Right cardiac atrium (tissue), 5 donors: ENCODE data around the gene GPR156. TPM values are rescaled to one million over a fixed set of nuclear protein-coding genes. Genes with fewer than 3 reads are reported as not detected.

Experiments used
- ATAC-seq, 2 donors: fragments of 200-7000 bp; cut with Tn5 transposase; one replicate each; pipeline versions ENCODE4 v1.8.0 to v1.9.1; 2020; ENCODE audit warnings: moderate library complexity in 2 of 2, mild to moderate bottlenecking in 1 of 2
- DNase-seq, 3 donors: peaks; one replicate each; pipeline ENCODE4 v3.0.0-alpha.2; 2020
- H3K27ac ChIP-seq: one replicate; pipeline ENCODE4 v1.5.1; 2013; ENCODE audit warnings: mild to moderate bottlenecking, low read length, control low read depth, moderate library complexity
- H3K27me3 ChIP-seq: one replicate; pipeline ENCODE4 v1.6.1; 2013; ENCODE audit not compliant: control insufficient read depth, insufficient read depth
- H3K4me1 ChIP-seq: one replicate; pipeline ENCODE4 v1.6.1; 2013; ENCODE audit warnings: low read length; ENCODE audit not compliant: control insufficient read depth, insufficient read depth
- H3K4me3 ChIP-seq: one replicate; pipeline ENCODE4 v1.5.1; 2013; ENCODE audit warnings: low read length, control low read depth
- H3K9me3 ChIP-seq: one replicate; pipeline ENCODE4 v1.6.1; 2013; ENCODE audit warnings: low read length; ENCODE audit not compliant: control insufficient read depth
- WGBS: extraction: QIAGEN DNeasy Blood & Tissue Kit; methylation state at CpG from one replicate; pipeline ENCODE4 v1.1.7; 2013; 5-methylcytosine and 5-hydroxymethylcytosine counted together
- intact Hi-C, 4 donors: fragments of 100-400 bp; cut with DNase I; formaldehyde crosslinking; loops; one replicate each; pipeline versions ENCODE4 v1.11.0 to v1.14.0; 2022 to 2023
- polyA plus RNA-seq: library from polyadenylated mRNA; stranded (reverse); fragments of 200-250 nt; gene quantifications from one replicate; pipeline ENCODE4 v1.2.3, GENCODE V29; 2013
- total RNA-seq, 4 donors: library from RNA; stranded (reverse); fragmentation: NEBNext Ultra II Directional; extraction: Animal tissue kit (Norgen Biotek cat#: 25700); gene quantifications; one replicate each; pipeline ENCODE4 v1.2.1, GENCODE V29; 2021
- donor health status: healthy with polysubstance abuse.
- donor health status: DM: no; HTN: yes; CAD: no.
- donor health status: DM: no; HTN: no; CAD: no.
- donor health status: DM: no; HTN: yes; CAD: no; lungs with severe emphysema.
- donor health status: DM: yes; HTN: yes; CAD: no.

The GPR156 gene
- total and polyA plus RNA-seq, 5 donors = 0.08 to 0.31 (median 0.14) TPM

DNA sequence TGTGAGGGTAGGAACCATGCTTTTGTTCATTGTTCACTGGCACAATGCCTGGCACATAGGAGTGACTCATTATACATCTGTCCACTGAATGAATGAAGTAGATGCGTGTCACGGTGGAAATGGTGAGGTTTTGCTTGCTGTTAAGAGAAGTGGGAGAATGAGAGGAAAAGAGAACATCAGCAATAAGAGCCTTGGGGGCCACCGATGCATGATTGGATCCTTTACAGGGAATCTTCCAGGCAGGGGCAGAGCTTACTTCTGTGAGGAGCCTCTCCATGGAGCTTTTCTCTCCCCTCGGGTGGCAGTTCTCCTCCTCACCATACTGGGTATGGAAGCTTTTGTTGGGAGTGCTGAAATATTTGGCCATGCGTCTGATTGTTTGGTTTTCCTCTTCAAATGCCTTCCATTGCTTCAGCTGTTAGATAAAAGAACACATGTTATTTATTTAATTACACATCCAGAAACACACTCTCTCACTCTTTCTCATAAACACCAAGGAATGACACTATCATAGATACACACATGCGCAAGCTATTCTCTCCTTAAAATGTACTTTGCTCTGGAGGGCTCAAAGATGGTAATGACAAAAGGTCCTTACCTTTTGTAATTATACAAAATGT lies 111.9 kb downstream of the GPR156 start:
- H3K9me3 ChIP-seq = no peaks in the 10 kb centered on the region
- DNase-seq (no peak), ATAC-seq (no peak)
- H3K27ac ChIP-seq = no peak overlapping the region
- no peaks in the 10 kb centered on the region for H3K4me1 ChIP-seq
- intact Hi-C loops = no loop called here
- WGBS = 89% methylated on average over 6 of the region's 6 CpGs
- H3K4me3 ChIP-seq = no peak overlapping the region
- H3K27me3 ChIP-seq = no peaks in the 10 kb centered on the region

DNA sequence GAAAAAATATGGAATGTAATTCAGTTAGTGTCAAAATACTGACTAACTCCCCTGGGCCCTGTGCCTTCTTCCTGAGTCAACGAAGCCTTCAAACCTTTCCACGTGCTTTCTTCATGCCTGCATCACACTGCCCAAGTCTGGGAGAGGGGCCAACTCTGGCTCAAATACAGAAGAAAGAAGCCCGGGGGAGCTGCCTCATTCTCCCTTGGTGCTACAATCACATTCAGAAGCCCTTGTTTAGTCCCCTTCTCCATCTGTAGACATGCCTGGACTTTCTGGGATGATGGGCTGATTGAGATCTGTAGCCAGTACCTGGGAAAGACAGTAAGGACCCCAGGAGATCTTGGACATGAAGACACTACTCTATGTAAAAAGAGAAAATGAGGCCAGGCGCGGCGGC lies 113.0 kb downstream of the GPR156 start:
- DNase-seq (peak in 1 of 3 donors; percentile 37), ATAC-seq (no peak)
- WGBS = 59% methylated on average over 6 of the region's 6 CpGs
- Histone ChIP-seq H3K4me3 (no peak overlapping the region), H3K27me3 (no peaks in the 10 kb centered on the region), H3K4me1 (no peaks in the 10 kb centered on the region), H3K27ac (no peak overlapping the region), H3K9me3 (no peaks in the 10 kb centered on the region)
- intact Hi-C loops = no loop called here

DNA sequence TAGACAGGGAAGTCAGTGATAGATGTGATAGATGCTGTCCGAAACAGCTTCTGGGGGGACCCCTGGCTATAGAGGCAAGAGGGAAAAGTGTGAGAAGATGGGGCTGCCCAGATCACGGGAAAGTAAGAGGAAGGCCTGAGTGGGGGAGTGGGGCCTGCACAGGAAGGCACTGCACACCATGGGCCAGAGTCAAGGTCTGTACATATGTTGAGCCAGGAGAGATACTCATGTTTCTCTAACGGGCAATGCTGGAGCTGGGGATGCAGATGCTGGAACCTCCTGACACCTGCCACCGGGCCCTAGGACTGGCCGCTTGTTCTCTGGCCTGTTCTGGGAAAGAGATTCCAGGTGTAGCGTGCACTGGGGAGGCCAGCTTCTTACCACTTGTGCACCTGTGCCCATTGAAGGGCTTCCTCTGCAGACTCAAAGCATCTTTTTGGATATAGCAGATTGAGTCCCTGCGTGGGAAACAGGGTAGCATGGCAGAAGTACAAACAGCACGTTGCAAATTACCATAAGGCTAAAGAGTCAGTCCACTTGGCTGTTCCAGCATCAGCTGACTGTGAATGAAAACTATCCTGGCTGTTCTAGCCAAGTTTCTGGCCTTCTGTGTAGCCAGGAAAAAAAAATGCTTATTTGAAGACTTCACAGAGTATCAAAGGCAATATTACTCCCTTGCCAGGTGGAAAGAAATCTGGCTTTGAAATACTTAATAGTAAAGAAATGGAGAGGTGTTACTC lies 113.7 kb downstream of the GPR156 start:
- Histone ChIP-seq H3K27ac (no peak overlapping the region), H3K9me3 (no peaks in the 10 kb centered on the region), H3K27me3 (no peaks in the 10 kb centered on the region), H3K4me1 (no peaks in the 10 kb centered on the region), H3K4me3 (no peak overlapping the region)
- no peak for DNase-seq
- intact Hi-C loops = no loop called here
- 75% methylated on average over 8 of the region's 8 CpGs for WGBS
- ATAC-seq = peak in 1 of 2 donors; percentile 44

DNA sequence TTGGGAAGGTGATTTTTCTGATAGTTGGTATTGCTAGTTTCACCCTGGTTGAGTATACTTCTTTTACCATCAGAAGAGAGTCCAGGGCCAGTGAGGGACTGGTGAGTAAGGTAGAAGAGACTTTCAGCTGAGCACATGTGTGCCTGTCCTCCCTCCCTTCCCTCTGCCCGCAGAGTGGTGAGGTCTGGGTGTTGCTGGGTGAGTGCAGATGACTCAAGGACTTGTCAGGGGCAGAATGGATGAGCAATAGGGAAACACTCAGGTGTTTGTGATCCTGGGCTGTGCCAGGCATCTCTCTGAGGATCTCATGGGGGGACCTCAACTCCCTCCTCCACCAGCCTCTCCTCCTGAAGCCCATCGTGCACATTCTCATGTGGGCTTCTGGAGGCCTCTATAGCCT lies 114.8 kb downstream of the GPR156 start:
- Histone ChIP-seq H3K4me1 (no peaks in the 10 kb centered on the region), H3K27me3 (no peaks in the 10 kb centered on the region), H3K9me3 (no peaks in the 10 kb centered on the region), H3K4me3 (no peak overlapping the region), H3K27ac (no peak overlapping the region)
- DNase-seq (no peak), ATAC-seq (no peak)
- 65% methylated on average over 2 of the region's 2 CpGs for WGBS
- intact Hi-C loops = no loop called here

DNA sequence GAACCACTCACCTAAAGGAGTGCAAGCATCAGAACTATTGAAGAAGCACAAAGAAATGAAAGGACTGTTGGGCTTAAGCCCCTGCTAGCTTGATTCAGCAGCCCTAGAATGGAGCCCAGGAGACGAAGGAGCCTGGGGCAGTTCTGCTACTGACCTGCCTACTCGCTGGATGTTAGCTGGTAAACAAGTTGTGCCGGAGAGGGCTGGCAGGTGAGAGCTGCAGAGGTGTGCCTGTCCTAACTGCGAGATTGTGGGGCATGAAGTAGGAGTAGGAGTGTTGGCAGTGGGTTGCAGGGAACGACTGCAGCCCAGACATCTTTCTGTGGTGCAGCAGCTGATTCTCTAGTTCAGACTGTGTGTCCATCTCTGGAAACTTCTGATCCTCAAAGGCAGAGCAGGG lies 115.6 kb downstream of the GPR156 start:
- Histone ChIP-seq H3K9me3 (no peaks in the 10 kb centered on the region), H3K27ac (no peak overlapping the region), H3K4me1 (no peaks in the 10 kb centered on the region), H3K27me3 (no peaks in the 10 kb centered on the region), H3K4me3 (no peak overlapping the region)
- WGBS = 90% methylated on average over 5 of the region's 5 CpGs
- no peak for ATAC-seq
- intact Hi-C loops = no loop called here
- no peak for DNase-seq

DNA sequence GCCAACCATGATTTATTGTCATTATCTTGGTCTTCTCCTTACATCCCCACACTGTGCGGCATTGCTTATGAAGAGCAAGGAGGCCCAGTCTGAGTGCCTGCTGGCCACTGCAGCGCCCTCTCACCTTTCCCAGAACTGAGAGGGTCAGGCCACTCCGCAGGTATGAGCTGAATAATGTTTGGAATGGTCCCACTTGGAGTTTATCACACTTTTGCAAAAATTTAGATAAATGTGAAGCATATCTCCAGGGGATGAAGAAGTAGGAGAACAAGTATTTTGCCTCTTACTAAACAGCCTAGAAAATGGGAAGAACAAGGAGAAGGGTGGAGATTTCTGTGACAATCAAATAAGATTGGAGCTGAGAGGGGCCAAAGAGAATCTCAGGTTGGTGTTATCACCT lies 116.4 kb downstream of the GPR156 start:
- no peaks in the 10 kb centered on the region for H3K4me1 ChIP-seq
- ATAC-seq (no peak), DNase-seq (no peak)
- no peaks in the 10 kb centered on the region for H3K9me3 ChIP-seq
- no peaks in the 10 kb centered on the region for H3K27me3 ChIP-seq
- H3K27ac ChIP-seq = no peak overlapping the region
- intact Hi-C loops = no loop called here
- WGBS = 92% methylated on average over 3 of the region's 3 CpGs
- H3K4me3 ChIP-seq = no peak overlapping the region

DNA sequence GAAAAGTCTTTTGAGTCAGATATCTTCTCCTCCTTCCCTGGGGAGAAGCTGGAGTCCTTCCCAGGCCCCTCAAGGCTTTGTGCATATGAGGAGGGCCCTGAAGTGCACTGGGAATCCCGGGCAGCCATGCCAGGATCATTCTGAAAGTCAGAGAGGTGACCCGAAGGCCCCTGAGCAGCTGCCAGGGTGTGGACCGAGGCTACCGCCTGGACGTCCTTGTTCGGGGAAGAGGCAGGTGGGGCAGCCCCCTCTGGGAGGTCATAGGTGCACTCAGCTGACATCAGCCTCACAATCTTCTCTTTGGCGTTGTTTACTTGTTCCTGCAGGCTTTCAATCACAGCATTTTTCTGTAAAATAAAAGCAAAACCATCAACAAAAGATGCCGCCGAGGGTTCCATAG lies 117.0 kb downstream of the GPR156 start:
- intact Hi-C loops = no loop called here
- 83% methylated on average over 9 of the region's 9 CpGs for WGBS

DNA sequence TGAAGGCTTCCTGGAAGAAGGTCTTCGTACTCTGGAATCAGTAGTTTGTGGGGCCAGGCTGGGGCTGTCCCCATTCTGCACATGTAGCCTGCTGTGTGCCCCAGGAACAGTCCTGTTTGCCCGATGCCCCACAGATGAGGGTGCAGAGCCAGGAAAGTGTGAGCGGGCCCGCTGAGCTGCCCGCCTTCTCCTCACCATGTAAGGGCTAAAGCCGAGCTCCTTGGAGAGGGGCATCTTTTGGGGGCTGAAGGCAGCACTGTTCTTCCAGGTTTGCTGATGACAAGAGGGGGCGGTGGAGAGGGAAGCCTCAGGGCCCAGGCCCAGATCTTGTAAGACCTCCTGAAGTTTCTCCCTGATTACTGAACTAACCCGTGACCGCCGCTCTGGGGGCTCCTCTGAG lies 117.5 kb downstream of the GPR156 start:
- H3K9me3 ChIP-seq = no peaks in the 10 kb centered on the region
- ATAC-seq = no peak
- WGBS = 87% methylated on average over 10 of the region's 10 CpGs
- intact Hi-C loops = no loop called here
- no peak overlapping the region for H3K4me3 ChIP-seq
- H3K27me3 ChIP-seq = no peaks in the 10 kb centered on the region
- DNase-seq = no peak
- no peak overlapping the region for H3K27ac ChIP-seq
- no peaks in the 10 kb centered on the region for H3K4me1 ChIP-seq

More for the DNA sequence above, 117.0 kb downstream of the GPR156 start:
- Histone ChIP-seq H3K4me1 (no peaks in the 10 kb centered on the region), H3K9me3 (no peaks in the 10 kb centered on the region), H3K4me3 (no peak overlapping the region), H3K27me3 (no peaks in the 10 kb centered on the region), H3K27ac (no peak overlapping the region)
- no peak for ATAC-seq
- DNase-seq = no peak

DNA sequence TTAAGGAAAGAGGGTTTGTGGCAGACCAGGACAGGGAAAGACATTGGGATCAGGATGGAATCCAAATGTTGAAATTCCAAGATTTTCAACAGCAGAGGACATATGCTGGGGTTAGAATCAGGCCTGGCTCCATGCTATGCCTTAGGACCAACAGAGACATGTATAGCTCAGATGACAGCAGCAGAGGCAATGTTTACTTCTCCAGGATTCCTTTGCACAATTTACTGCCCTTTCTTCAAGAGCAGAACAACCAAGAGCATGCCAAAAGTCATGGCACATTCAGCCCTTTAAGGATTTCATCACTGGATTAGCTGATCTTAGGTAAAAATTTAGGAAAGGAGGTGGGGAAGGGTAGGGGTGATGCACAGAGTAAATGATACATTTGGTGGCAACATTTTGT lies 121.2 kb downstream of the GPR156 start:
- H3K4me1 ChIP-seq = no peaks in the 10 kb centered on the region
- no peaks in the 10 kb centered on the region for H3K27me3 ChIP-seq
- no peak overlapping the region for H3K27ac ChIP-seq
- no peak for DNase-seq
- H3K9me3 ChIP-seq = no peaks in the 10 kb centered on the region
- intact Hi-C loops = no loop called here
- no peak for ATAC-seq
- H3K4me3 ChIP-seq = no peak overlapping the region

DNA sequence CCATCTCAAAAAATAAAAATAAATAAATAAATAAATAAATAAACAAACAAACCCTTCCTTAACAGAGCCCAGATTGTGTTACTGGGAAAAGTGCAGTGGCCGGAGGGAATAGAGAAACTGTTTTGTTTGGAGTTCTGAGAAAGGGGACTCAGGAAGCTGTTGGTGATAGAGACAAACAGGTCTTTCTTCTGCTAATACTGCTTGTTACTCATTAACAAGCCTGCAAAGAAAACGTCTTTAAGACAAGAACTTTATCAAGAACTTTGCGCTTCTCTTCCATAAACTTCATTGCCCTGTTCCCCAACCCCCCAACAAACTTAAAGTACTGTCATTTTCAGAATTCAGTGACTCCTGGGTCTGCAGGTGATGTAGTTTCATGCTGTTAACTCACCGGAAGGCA lies 122.0 kb downstream of the GPR156 start:
- Histone ChIP-seq H3K27ac (no peak overlapping the region), H3K4me3 (no peak overlapping the region), H3K27me3 (no peaks in the 10 kb centered on the region), H3K4me1 (no peaks in the 10 kb centered on the region), H3K9me3 (no peaks in the 10 kb centered on the region)
- no peak for DNase-seq
- intact Hi-C loops = no loop called here
- 84% methylated on average over 4 of the region's 4 CpGs for WGBS
- ATAC-seq = no peak

DNA sequence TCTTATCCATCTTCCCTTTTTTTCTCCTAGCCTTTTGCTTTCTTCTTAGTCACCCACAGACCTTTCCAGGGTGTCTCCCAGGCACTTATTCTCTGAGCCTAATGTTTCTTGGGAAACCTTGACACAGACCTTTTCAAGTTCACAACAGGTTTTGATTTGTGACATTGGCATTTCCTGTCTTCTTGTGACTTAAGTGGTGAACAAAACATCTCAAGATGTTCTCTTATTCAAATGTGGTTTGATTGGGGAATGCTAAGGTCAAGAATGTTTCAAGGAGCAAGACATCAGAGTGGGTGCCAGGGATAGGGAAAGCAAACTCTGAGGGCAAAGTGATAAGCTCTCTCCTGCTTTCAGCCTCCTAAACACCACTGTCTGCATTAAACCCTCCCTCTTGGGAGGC lies 122.6 kb downstream of the GPR156 start:
- no peak overlapping the region for H3K4me3 ChIP-seq
- H3K4me1 ChIP-seq = no peaks in the 10 kb centered on the region
- H3K9me3 ChIP-seq = no peaks in the 10 kb centered on the region
- no peaks in the 10 kb centered on the region for H3K27me3 ChIP-seq
- intact Hi-C loops = no loop called here
- ATAC-seq = no peak
- DNase-seq = no peak
- no peak overlapping the region for H3K27ac ChIP-seq

DNA sequence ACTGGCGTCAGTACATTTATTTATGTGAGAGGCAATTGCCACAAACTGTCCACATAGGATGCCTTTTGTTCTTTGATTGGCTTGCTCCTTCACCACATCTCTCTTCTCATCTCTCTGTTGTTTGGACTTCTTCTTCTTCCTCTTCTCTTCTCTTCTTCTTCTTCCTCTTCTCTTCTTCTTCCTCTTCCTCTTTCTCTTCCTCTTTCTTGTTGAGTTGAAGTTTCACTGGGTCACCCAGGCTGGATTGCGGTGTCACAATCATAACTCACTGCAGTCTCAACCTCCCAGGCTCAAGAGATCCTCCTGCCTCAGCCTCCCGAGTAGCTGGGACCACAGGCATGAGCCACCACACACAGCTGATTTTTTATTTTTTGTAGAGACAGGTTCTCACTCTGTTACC lies 123.1 kb downstream of the GPR156 start:
- intact Hi-C loops = no loop called here
- no peaks in the 10 kb centered on the region for H3K27me3 ChIP-seq

More for the DNA sequence above, 123.1 kb downstream of the GPR156 start:
- Histone ChIP-seq H3K9me3 (no peaks in the 10 kb centered on the region), H3K27ac (no peak overlapping the region), H3K4me1 (no peaks in the 10 kb centered on the region), H3K4me3 (no peak overlapping the region)
- WGBS = 87% methylated on average over 3 of the region's 3 CpGs
- ATAC-seq (no peak), DNase-seq (no peak)
